Pulmonary artery endothelial cell (primary cell): ENCODE data around the gene OR52L1. TPM values are rescaled to one million over a fixed set of nuclear protein-coding genes. Genes with fewer than 3 reads are reported as not detected.
"Not testable (repeated sequence)": the region's sequence is repeated elsewhere in the genome, so short reads cannot be mapped to it uniquely, and the experiment has no call there.

ENCODE experiments used
- DNase-seq: peaks from one replicate; pipeline ENCODE4 v3.0.0-alpha.2; 2011; ENCODE audit warnings: low read depth, low spot score
- total RNA-seq: library from RNA; depleted of rRNA; stranded (reverse); fragments of >200 nt; gene quantifications from 2 replicates; pipeline ENCODE4 v1.2.3, GENCODE V29; 2014

Gene OR52L1
- total RNA-seq, result not detected in 2 replicates

DNA sequence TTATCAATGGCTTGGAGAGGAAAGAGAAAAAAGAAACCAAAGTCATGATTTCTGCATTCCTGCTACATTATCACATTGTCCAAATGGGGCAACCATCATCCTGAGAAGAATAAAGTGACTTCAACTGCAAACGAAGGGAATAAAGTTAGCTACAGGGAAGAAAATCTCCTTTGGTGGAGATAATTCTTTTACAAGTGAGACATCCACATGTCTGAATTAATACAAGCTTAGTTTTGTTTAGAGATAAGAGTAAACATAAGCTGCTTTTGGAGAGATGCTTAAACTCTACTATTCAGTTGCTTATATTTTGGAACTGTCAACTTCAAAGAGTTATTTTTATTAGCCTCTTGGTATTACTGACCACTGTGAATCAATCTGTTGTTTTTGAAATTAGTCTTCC is at the start of gene OR52L1:
Gene OR52L1, minus strand, starts transcription at position 101 of the 400 bp plus-strand sequence. Its CDS starts 55 bp downstream, at position 46.
- DNase-seq, result no peak

DNA sequence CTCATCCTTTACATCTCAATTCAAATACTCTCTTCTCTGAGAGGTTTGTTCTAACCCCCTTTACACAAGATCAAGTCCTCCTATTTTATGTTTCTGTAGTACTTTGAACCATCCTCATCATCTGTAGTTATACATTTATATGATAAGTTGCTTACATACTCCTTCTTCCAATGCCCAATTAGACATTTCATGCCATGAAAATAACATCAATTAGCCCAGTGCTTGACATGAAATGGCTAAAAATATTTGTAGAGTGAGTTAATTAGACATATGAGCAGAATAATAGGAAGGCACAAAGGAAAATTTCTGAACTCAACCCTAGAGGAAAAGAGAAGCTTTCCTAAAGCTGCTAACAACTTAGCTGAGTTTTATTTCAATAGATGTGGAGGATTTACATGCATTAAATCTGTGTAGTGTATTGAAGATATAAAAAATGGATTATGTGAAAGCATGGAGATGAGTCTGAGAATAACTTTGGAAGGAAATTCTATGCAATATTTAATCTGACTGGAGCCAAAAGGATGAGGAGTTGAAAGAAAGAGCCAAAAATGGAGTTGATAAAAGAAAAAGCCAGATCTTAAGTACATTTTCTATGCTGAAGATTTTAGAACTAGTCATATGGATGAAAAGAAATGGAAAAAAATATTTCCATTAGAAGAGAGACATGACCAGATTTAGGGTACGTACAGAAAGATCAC is 44.1 kb upstream of the OR52L1 start, which contains the start of gene OR56A1:
Gene OR56A1, minus strand, starts transcription at position 51 of the 698 bp plus-strand sequence. CDS start 3,066 bp downstream, outside the sequence.
- no peak for DNase-seq

DNA sequence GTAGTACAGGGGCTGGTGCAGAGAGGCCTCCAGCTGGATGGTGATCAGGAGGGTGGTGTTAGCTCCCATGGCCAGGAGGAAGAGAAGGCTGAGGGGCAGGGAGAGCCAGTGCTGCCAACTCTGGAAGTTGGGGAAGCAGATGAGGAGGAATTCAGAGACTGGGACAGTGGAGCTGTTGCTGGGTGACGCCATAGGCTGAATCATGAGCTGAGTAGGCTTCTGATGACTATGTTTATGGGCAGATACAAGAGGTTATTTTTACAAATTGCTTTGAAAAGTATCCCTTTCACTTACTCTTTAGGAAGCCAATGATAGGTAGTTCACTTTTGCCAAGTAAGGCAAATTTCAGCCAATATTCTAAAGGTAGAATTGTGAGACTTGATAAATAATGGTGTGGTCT is 40.7 kb upstream of the OR52L1 start:
- no peak for DNase-seq

DNA sequence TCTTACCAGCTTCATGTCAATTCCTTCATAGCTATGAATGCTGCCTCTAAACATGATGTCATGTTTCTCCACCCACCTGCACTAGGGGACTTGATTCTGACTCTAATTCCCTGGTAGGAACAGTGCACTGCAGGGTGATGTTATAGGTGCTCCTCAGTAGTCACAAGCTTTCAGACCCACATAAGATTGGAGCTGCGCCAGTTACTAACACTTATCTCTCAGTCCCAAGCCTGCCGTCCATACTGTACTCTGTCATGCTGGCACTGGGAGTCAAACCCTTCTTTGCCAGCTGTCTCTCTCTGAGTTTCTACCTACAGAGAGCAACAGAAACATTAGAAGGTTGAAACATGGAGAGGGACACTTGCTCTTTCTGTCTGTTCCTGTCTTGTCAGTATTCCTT is 38.3 kb upstream of the OR52L1 start:
- no peak for DNase-seq

DNA sequence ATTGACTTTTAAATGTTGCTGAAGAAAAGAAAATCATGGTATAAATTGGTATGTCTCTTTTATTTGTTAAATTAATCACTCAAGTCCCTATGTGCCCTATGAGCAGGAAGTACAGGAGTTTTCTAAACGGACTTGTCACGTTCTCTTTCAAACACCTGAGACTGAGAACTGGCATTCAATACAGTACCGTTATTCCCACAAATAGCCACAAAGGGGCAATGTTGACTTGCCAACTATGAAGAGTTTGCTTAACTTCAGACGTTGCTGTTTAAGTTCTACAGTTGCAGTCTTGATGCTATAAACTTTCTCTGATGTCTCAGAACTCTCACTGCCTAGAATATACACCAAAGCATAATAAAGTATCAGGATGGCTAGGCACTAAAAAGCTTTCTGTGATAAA is 36.2 kb upstream of the OR52L1 start:
- peak; percentile 22 for DNase-seq

DNA sequence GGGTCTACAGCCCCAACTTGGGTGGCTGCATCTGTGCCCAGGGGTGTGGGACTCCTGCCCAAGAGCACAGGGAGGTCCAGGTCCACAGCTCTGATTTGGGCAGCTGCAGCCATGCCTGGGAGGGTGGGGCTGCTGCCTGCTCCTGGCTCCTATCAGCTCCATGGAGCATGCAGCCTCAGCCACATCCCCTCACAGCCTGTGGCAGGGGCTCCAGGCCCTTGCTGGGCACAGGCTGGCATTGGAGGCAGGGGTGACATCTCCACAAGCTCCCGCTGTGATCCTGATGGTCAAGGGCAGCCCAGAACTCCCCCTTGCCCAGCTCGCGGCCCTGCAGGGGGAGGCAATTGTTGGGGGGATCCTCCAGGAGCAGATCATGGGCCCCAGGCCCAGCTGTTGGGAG is 26.3 kb upstream of the OR52L1 start:
- no peak for DNase-seq

DNA sequence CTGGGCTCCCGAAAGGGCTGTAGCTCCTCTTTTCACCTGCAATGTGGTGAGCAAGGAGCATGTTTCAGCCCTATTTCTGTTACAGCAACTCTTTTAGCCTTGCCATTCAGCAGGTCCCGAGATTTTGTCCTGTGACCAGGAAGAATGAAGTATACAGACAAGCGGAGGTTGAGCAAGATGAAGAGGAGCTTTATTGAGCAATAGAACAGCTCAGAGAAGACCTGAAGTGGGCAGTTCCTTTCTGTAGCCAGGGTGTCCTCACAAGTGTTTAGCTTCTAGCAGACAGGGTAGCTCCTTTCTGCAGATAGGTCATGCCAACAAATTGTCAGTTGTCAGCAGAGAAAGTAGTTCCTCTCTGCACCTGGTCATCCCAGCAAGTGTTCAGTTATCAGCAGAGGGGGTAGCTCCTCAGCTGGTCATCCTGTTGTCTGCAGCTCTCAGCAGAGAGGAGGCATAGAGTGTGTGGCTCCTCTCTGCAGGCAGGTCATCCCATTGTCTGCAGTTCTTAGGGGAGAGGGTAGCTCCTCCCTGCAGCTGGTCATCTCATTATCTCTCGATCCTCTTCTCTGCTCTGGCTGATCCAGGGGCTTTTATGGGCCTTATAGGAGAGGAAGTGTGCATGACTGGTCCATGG is 25.4 kb upstream of the OR52L1 start:
- DNase-seq, result no peak

DNA sequence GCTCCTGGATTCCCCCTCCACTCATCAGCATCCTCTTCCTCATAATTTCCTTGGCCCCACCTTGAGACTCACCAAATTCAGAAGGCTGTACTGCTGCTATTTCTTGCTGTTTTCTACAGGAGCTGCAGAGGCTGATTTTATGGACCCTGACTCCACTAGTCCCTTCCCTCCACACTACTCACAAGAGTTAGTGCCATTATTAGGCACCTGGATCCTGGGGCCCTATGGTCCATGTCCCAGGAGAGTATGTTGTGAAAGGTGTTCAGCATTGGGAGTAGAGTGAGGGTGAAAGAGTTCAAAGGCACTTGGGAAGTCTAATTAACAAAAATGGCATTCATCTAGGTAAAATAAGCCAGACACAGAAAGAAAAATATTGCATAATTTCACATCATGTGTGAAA is 20.1 kb upstream of the OR52L1 start, which contains the start of gene OR56A4:
Gene OR56A4, minus strand, starts transcription at position 101 of the 400 bp plus-strand sequence. CDS start 3,954 bp downstream, outside the sequence.
- no peak for DNase-seq

DNA sequence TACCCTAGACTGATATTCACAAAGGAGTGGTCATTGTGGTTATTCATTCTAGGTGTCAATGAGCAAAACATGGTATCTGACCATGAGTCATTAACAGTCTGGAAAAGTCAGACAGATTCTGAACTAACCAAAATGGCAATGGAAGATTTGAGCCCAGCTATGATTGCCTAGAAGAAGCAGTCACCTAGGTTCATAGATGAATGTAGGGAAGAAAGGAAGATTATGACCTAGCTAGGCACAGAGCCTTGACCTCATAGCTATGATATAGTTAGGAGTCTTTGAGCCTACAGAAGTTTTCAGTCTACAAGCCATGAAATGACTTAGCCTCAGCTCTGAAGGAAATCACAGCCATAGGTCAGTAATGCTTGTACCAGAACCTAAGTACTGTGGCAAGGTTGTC is 19.6 kb upstream of the OR52L1 start:
- DNase-seq, result no peak

DNA sequence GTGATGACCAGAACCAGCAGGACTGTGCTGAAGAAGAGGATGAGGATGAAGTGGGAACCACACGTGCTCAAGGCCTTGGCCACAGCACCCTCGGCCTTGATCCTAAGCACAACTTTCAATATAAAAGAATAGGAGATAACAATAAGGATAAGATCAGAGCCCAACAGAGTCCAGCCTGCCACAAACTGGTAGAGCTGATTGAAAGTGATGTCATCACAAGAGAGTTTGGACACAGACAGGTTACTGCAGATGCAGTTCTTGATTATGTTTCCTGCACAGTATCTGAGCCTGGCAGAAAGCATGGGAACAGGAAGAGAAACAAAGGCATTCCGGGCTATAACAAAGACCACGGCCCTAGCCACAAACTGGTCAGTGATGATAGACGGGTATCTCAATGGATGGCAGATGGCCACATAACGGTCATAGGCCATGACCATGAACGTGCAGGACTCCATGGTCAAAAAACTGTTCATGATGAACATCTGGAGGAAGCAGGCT is 15.5 kb upstream of the OR52L1 start:
- DNase-seq, result no peak

DNA sequence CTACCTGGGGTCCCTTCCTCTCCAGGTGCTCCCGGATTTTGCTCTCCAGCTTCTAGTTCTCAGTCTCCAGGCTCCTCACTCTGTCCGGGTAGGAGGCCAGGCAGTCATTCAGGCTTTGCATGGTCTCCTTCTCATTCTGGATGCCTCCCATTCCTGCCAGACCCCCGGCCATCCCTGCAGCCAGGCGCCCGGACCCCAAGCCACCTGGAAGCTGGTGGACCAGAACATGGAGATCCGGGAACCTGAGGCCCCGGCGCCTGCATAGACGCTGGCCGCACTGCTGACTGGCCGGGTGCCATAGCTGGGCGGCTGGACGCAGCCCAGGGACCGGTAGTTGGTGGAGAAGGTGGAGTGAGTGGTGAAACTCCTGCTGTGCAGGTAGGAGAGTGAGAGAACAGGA is 8.0 kb upstream of the OR52L1 start:
- no peak for DNase-seq

DNA sequence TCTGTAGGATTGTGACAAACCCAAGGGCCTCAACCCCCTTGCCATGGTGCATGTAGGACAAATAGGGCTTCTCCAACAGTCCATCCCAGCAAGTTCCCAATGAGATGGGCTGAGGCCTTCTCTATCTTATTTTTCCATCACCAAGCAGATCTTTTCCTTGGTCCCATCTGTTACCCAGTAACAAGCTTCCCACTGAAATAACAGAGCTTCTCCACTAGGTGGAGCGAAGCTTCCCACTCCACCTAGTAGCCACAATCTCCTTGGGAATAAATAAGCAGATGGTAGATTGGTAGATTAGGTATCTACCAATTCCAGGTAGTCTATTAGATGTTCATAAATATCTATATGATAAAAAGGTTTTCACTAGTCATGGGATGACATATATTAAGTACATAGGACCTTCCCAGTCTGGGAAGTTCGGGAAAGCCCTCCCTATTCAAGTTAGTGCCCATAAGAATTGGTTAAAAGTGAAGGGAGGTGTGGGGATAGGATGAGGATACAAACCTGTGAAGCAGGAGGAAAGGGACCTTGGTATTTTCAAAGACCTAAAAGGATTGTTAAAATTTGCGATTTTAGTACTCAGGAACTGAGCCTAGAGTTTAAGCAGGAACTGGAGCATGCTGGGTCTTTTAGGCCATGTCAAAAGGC is 5.9 kb upstream of the OR52L1 start:
- no peak for DNase-seq

DNA sequence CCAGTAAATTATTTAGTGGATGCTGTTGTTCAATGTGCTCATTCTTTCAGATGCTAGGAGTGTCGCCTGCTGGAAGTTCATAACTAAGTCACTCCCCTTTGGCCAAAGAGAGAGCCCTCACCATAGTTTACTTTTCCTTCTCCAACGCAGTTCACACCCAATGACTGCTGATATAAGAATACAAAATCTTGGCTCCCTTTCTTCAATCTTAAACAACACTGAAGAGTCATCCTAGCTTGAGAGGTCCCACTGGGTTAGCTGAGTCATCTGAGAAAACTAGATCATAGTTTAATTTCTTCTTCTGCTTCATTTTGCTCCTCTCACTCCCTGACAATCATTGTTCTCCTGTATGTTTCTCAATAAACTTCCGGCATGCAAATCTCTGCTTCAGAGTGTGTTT is 5.4 kb upstream of the OR52L1 start:
- no peak for DNase-seq

DNA sequence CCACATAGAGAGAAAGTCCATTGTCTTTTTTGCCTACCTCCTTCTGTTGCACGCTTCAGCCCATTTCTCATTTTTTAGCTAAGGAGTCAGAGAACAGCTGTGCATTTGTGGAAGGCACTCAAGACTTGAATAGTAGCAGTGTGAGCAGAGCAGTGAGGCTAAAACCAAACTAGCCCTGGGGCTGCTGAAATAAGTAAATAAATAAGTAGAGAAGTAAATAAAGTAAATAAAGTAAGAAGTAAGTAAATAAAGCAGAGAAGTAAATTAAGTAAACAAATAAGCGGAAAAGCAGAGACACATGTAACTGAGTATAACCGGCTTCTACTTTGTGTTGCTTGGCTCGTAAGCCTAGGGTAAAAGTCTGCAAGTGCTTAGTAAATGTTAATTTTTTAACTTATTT is 2.4 kb upstream of the OR52L1 start:
- no peak for DNase-seq

DNA sequence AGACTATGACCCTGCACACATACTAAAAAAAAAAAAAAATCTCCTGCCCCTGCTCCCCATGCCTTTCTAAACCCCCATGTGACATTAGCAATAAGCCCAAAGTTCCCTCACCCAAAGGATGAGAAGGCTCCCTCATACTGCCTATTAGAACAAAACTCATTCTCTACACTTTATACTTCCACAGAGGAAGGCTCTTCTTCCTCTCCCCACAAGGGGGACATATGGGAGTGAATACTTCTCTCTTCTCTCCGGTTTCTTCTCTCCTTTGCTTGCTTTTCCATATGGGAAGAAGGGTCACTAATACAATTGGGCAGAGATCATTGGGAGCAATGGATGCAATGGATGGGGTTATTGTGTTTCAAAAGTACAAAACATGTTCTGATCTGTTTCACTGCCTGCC is 3.3 kb downstream of the OR52L1 start:
- DNase-seq, result no peak

DNA sequence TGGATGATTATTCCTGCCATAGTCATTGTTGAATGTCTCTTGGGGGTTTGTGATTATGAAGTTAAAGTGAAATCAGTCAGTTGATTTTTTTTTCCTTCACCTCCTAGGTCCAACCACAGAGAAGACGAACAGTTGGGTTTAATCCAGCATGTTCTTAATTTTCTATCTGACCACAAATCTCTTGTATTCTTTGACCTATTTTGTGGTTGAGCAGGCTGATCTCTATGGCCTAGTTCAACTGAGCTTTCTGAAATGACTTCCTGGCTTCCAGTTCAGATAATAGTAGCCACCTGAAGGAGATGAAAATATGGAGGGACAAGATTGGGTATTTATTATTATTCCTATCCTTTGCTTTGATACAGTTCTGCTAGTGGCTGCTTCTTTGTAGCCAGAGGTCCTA is 13.3 kb downstream of the OR52L1 start:
- no peak for DNase-seq

DNA sequence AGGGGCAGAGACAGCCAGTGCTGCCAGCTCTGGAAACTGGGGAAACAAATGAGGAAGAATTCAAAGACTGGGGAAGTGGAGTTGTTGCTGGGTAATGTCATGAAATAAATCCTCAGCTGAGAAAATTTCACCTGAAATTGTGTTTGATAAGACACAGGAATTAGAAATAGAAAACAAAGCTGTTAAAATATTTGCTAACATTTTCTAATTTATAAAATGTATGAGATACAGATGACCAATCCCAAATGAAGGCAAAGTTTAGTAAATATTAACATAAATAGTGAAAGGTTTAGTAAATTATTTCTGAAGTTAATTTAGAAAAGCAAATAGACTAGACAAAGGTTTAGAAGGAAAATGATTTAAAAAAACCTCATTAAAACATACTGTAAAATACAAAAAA is 18.4 kb downstream of the OR52L1 start, which contains the start of gene OR56A5:
Gene OR56A5, minus strand, starts transcription at position 101 of the 400 bp plus-strand sequence. Its CDS starts 0 bp downstream, at position 101.
- no peak for DNase-seq

DNA sequence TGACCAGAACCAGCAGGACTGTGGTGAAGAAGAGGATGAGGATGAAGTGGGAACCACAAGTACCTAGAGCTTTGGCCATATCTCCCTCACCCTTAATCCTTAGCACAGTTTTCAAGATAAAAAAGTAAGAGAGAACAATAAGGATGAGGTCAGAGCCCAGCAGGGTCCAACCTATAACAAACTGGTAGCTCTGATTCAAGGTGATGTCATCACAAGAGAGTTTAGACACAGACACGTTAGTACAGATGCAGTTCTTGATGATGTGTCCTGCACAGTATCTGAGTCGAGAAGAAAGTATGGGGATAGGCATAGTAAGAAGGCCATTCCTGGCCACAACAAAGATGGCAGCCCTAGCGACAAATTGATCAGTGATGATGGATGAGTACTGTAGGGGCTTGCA is 19.1 kb downstream of the OR52L1 start:
- DNase-seq, result no peak

DNA sequence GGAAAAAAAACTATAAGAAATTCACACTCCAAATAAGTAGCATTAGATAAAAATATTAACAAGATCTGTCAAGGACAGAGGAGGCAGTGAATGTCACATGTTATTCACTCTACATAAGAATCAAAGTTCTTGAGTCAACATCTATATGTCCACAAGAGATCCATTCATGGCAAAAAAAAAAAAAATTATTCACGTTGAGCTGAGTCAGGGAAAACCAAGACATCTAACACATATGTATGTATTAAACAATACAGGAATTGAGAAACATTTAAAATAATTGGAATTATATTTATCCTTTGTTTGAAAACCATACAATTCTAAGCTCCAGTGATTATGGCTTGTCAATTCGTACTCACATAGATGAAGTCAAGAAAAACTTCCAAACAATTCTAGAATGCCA is 19.8 kb downstream of the OR52L1 start:
- no peak for DNase-seq

DNA sequence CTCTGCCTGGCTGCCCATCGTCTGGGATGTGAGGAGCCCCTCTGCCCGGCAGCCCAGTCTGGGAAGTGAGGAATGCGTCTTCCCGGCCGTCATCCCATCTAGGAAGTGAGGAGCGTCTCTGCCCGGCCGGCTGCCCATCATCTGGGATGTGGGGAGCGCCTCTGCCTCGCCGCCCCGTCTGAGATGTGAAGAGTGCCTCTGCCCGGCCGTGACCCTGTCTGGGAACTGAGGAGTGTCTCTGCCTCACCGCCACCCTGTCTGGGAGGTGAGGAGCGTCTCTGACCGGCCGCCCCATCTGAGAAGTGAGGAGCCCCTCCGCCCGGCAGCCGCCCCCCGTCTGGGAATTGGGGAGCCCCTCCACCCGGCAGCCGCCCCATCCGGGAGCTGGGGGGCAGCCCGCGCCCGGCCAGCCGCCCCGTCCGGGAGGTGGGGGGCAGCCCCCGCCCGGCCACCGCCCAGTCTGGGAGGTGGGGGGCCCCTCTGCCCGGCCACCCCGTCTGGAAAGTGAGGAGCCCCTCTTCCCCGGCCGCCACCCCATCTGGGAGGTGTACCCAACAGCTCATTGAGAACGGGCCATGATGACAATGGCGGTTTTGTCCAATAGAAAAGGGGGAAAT is 26.0 kb downstream of the OR52L1 start:
- DNase-seq, result not testable (repeated sequence)

DNA sequence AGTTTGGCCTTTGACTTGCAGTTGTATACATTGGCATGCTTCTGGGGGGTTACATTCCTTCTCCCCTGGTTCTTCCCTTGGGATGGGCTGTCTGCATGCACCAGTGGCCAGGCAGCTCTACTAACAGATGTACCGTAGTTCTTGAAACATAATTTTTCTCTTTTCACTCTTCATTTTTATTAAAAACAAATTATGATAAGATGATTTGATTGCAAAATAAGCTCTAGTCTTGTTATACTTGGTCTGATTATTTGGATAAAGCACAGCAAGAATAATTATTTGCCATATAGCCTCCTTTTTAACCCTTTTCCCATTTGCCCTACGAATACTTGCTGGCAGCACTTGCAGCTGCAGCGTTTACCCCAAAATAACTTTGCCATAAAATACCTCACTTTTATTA is 31.2 kb downstream of the OR52L1 start:
- no peak for DNase-seq

DNA sequence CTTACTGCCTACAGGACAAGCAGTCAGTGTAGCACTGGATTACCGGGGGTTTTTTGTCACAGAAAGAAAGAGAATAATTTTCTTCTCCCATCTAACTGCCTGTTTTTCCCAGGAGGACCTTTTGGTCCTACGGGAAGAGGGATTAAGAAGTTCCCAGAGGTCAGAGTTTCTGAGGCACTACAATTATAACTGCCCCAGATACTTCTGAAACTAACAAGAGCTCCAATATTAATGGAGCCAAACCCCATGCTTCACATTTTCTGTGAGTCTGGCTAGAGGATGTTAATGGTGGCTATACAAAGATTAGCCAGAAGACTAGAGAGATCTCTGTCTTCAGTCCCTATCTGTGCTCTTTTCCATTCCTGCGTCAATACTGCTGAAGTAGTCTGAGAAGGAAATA is 44.8 kb downstream of the OR52L1 start, which contains the start of gene OR56A3:
Gene OR56A3, plus strand, starts transcription at position 301 of the 400 bp plus-strand sequence. CDS start 5,096 bp downstream, outside the sequence.
- DNase-seq, result no peak
